ENCODE results near the gene NOP53. TPM values are rescaled to one million over a fixed set of nuclear protein-coding genes. Genes with fewer than 3 reads are reported as not detected.

The NOP53 gene
- total RNA-seq, 1 donor from 2014 or later: 169 TPM

DNA sequence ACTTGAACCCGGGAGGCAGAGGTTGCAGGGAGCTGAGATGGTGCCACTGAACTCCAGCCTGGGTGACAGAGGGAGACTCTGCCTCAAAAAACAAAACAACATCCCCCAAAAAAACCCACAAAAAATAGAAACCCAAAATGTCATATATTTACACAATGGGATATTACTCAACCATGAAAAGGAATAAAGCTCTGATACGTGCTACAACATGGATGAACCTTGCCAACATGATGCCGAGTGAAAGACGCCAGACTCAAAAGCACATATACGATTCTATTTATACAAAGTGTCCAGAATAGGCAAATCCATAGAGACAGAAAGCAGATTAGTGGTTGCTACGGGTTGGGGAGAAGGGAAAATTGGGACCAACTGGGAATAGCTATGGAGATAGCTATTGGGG lies 61.1 kb downstream of the NOP53 start:
- H3K4me1 ChIP-seq: no peaks in the 10 kb centered on the region
- no peak for DNase-seq
- no peaks in the 10 kb centered on the region for H3K36me3 ChIP-seq
- intact Hi-C loops (cut with micrococcal nuclease): no loop called here
- peaks cover 3% of the 10 kb centered on the region for H3K27me3 ChIP-seq (ENCODE audit: low read depth)
- H3K27ac ChIP-seq (replicated peaks): no peak overlapping the region
- H3K4me3 ChIP-seq: no peak overlapping the region
- TF ChIP-seq, protein P1, sequence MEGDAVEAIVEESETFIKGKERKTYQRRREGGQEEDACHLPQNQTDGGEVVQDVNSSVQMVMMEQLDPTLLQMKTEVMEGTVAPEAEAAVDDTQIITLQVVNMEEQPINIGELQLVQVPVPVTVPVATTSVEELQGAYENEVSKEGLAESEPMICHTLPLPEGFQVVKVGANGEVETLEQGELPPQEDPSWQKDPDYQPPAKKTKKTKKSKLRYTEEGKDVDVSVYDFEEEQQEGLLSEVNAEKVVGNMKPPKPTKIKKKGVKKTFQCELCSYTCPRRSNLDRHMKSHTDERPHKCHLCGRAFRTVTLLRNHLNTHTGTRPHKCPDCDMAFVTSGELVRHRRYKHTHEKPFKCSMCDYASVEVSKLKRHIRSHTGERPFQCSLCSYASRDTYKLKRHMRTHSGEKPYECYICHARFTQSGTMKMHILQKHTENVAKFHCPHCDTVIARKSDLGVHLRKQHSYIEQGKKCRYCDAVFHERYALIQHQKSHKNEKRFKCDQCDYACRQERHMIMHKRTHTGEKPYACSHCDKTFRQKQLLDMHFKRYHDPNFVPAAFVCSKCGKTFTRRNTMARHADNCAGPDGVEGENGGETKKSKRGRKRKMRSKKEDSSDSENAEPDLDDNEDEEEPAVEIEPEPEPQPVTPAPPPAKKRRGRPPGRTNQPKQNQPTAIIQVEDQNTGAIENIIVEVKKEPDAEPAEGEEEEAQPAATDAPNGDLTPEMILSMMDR (IDR thresholded peaks at IDR 0.05; ENCODE audit: borderline replicate concordance): no peak
- H3K9me3 ChIP-seq (replicated peaks): no peaks in the 10 kb centered on the region

Other genes with a start within 250 kb of the NOP53 start
- gene NAPA, start 230.5 kb upstream of the NOP53 start, total RNA-seq: 120 TPM
- gene ZNF541, start 172.4 kb upstream of the NOP53 start, total RNA-seq: 0.99 TPM
- gene BICRA, start 136.4 kb upstream of the NOP53 start, total RNA-seq: 7.8 TPM
- gene EHD2, start 32.1 kb upstream of the NOP53 start, total RNA-seq: 48.2 TPM
- 1,019 TPM for gene SELENOW, start 33.2 kb downstream of the NOP53 start, total RNA-seq
- gene TPRX1, start 59.0 kb downstream of the NOP53 start, total RNA-seq: not detected
- not detected for gene CRX, start 76.4 kb downstream of the NOP53 start, total RNA-seq
- gene TPRX2, start 113.7 kb downstream of the NOP53 start, total RNA-seq: not detected
- gene SULT2A1, start 140.8 kb downstream of the NOP53 start, total RNA-seq: not detected
- gene BSPH1, start 246.6 kb downstream of the NOP53 start, total RNA-seq: not detected
- gene ELSPBP1, start 249.1 kb downstream of the NOP53 start, total RNA-seq: not detected

All from left ventricle myocardium inferior (tissue), 1 donor.